NCI-H748 treated with DMSO at 0.1 percent for 48 hours (cell line): Measurements from ENCODE around the gene PAXX.
"Not testable (repeated sequence)": the region's sequence is repeated elsewhere in the genome, so short reads cannot be mapped to it uniquely, and the experiment has no call there.

Experiments
- DNase-seq: peaks from one replicate; lab custom pipeline; 2025; lab: John Stamatoyannopoulos, UW

Gene PAXX

GRCh38 chr9:136983167-136983566 lies 9.1 kb upstream of the PAXX start:
- DNase-seq = no peak

GRCh38 chr9:136983656-136984314 lies 8.4 kb upstream of the PAXX start:
- no peak for DNase-seq

- no peak for DNase-seq
Observed at GRCh38 chr9:136984464-136985026, 7.7 kb upstream of the PAXX start.

GRCh38 chr9:136985027-136985602 lies 7.1 kb upstream of the PAXX start:
- DNase-seq = no peak

- DNase-seq = no peak
Observed at GRCh38 chr9:136985853-136986252, 6.4 kb upstream of the PAXX start.

- no peak for DNase-seq
Observed at GRCh38 chr9:136988872-136989271, 3.4 kb upstream of the PAXX start.

GRCh38 chr9:136990242-136990911 lies 1.8 kb upstream of the PAXX start:
- DNase-seq = peak; percentile 76

GRCh38 chr9:136992819-136993369 lies 672 bp downstream of the PAXX start:
- DNase-seq = no peak

- no peak for DNase-seq
Observed at GRCh38 chr9:136994180-136994887, 2.1 kb downstream of the PAXX start.

GRCh38 chr9:136994888-136995230 lies 2.6 kb downstream of the PAXX start:
- no peak for DNase-seq

GRCh38 chr9:136995362-136995761 lies 3.1 kb downstream of the PAXX start:
- DNase-seq = no peak

GRCh38 chr9:136995772-136996311 lies 3.6 kb downstream of the PAXX start:
- no peak for DNase-seq

GRCh38 chr9:136996361-136997292 lies 4.4 kb downstream of the PAXX start, which contains the start of gene CLIC3:
Gene CLIC3 (minus strand): TSS chr9:136996568. CDS start chr9:136996543, 25 bp downstream.
- no peak for DNase-seq

- no peak for DNase-seq
Observed at GRCh38 chr9:136997371-136997770, 5.1 kb downstream of the PAXX start.

- no peak for DNase-seq
Observed at GRCh38 chr9:136997830-136998234, 5.6 kb downstream of the PAXX start.

- no peak for DNase-seq
Observed at GRCh38 chr9:137000177-137000930, 8.1 kb downstream of the PAXX start.

- no peak for DNase-seq
Observed at GRCh38 chr9:137001857-137002645, 9.8 kb downstream of the PAXX start.

- no peak for DNase-seq
Observed at GRCh38 chr9:137002646-137003041, 10.4 kb downstream of the PAXX start.

GRCh38 chr9:137004285-137004684 lies 12.1 kb downstream of the PAXX start:
- DNase-seq = not testable (repeated sequence)
